GM10266 (cell line): ENCODE results near the gene KCNMA1.

Experiments
- DNase-seq: peaks from one replicate; pipeline ENCODE4 v3.0.0; 2012; ENCODE audit errors: extremely low spot score
- TF ChIP-seq, protein P1 (sequence below): IDR thresholded peaks from 2 replicates; pipeline ENCODE4 v1.5.1; 2012; ENCODE audit warnings: mild to moderate bottlenecking, low read depth; ENCODE audit not compliant: control insufficient read depth, insufficient read depth; ENCODE audit errors: missing control alignments

Gene KCNMA1

DNA sequence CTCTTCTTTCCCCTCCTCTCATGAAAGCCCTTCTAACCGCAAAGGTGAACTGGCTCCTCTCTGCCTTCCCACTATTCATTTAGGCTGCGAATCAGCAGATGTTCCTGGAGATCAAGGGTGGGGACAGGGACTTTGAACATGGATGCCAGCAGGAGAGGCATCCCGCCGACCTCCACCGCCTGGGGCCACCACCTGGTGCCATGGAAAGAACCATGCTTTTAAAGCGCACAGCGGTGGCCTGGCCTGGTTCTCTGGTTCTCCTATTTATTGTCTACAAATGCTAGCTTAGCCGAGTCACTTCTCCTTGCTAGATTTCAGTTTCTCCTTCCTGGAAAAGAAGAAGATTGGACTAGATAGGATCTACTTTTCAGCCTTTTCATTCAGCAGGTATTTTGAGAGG lies 43.2 kb upstream of the KCNMA1 start:
- DNase-seq, result no peak
- TF ChIP-seq, protein P1, sequence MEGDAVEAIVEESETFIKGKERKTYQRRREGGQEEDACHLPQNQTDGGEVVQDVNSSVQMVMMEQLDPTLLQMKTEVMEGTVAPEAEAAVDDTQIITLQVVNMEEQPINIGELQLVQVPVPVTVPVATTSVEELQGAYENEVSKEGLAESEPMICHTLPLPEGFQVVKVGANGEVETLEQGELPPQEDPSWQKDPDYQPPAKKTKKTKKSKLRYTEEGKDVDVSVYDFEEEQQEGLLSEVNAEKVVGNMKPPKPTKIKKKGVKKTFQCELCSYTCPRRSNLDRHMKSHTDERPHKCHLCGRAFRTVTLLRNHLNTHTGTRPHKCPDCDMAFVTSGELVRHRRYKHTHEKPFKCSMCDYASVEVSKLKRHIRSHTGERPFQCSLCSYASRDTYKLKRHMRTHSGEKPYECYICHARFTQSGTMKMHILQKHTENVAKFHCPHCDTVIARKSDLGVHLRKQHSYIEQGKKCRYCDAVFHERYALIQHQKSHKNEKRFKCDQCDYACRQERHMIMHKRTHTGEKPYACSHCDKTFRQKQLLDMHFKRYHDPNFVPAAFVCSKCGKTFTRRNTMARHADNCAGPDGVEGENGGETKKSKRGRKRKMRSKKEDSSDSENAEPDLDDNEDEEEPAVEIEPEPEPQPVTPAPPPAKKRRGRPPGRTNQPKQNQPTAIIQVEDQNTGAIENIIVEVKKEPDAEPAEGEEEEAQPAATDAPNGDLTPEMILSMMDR, result no peak

DNA sequence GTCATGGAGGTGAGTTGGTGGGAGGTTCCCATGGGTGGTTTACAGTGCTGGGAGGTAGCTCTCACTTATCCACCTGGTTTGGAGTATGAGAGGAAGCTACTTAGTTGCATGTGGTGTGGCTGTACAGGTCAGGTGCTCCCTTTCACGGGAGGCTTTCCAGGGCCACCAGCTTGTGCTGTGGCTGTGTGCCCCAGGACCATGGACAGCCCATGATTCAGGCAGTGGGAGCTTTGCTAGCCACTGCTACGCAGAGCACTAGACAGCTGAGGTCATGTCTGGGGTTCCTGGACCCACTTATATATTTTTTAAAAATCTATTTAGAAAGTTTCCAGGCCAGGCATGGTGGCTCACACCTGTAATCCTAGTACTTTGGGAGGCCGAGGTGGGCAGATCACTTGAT lies 42.5 kb upstream of the KCNMA1 start:
- DNase-seq, result no peak
- TF ChIP-seq, protein P1, result no peak

DNA sequence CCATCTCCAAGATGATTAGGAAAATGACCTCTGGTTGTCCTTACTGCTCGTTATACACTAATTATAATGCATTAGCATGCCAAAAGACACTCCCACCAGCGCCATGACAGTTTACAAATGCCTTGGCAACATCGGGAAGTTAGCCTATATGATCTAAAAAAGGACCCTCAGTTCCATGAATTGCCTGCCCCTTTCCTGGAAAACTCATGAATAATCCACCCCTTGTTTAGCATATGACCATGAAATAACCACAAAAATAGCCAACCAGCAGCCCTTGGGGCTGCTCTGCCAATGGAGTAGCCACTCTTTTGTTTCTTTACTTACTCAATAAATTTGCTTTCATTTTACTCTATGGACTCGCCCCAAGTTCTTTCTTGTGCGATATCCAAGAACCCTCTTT lies 41.6 kb upstream of the KCNMA1 start:
- TF ChIP-seq, protein P1, result no peak
- DNase-seq, result no peak

DNA sequence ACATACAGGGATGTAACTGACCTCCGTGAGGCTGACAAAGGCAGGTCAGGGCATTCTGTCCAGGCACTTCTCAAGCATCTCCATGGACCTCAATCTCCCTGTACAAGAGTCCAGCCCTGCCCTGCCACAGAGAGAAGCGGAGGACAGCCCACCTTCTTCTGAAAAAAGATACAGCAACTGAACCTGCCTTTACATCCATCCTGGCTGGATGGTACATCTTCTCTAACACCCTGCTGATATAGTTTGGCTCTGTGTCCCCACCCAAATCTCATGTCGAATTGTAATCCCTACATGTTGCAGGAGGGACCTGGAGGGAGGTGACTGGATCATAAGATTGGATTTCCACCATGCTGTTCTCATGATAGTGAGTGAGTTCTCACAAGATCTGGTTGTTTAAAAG lies 40.5 kb upstream of the KCNMA1 start:
- no peak for DNase-seq
- TF ChIP-seq, protein P1, result no peak

DNA sequence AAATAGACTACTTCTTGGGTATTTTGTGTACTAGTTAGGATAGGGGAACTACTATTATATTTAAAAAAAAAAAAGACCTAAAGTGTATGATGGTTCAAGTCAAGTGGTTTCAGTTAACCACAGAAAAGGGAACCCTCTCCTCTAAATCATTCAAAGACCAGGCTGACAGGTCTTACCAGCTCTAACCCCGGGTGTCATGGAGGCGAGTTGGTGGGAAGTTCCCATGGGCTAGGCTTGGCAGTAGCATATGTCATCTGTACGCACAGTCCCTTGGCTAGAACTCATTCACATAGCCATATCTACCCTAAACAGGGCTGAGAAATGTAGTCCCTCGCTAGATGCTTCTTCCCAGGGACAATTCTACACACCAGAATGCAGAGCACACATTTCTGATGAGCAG lies 37.7 kb upstream of the KCNMA1 start:
- TF ChIP-seq, protein P1, result no peak
- DNase-seq, result no peak

DNA sequence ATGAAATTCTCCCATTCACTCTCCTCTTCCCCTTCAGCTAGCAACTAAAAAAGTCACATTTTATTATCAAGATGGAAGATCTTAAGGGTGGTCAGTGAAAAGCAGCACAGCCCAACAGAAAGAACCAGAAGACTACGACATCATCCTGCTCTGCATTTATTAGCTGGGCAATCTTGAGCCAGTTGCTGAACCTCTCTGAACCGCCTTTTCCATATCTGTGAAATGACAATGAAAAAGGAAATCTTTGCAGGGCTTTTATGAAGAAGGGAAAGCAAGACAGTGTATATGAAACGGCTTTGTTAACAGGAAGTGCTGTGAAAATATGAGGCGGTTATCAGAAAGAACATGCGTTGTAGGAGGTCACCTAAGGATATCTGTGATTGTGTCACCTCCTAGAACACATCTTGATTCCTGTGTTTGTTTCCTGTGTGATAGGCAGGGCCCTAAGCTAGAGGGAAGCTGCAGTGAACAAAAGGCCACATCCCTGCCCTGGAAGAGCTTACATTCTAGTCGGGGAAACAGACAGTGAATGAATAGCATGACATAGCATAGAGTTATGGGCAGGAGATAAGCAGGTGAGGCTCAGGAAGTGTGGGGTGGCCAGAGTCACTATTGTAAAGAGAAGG lies 36.0 kb upstream of the KCNMA1 start:
- DNase-seq, result no peak

DNA sequence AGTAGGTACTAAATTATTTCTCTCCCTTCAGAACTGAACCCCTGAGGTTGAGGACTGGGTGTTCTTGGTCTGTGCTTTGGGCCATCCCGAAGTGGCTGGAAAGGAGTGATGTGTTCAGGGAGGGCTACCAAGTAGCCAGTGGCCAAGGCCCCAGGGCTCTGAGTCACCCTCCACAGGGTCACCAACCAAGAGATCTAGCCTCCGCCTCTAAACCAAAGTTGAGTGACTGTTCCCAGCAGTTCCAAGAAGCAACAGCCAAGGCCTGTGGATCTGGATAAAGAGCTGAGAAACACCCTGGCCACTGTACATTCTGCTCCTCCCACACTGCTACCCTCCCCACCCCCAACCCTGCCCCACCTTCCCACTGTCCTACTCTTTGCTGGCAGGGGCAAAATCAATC lies 35.5 kb upstream of the KCNMA1 start:
- no peak for DNase-seq
- TF ChIP-seq, protein P1, result no peak

More for the DNA sequence above, 36.0 kb upstream of the KCNMA1 start:
- TF ChIP-seq, protein P1, result no peak
